ENCODE measurements around the gene ACIN1. TPM values are rescaled to one million over a fixed set of nuclear protein-coding genes. Genes with fewer than 3 reads are reported as not detected.

Gene ACIN1
- total and polyA plus RNA-seq, 2 of the 13 experiments (the other 11 are each of a cell fraction or from before 2014, with no cell fraction given): 165 to 183 TPM

DNA sequence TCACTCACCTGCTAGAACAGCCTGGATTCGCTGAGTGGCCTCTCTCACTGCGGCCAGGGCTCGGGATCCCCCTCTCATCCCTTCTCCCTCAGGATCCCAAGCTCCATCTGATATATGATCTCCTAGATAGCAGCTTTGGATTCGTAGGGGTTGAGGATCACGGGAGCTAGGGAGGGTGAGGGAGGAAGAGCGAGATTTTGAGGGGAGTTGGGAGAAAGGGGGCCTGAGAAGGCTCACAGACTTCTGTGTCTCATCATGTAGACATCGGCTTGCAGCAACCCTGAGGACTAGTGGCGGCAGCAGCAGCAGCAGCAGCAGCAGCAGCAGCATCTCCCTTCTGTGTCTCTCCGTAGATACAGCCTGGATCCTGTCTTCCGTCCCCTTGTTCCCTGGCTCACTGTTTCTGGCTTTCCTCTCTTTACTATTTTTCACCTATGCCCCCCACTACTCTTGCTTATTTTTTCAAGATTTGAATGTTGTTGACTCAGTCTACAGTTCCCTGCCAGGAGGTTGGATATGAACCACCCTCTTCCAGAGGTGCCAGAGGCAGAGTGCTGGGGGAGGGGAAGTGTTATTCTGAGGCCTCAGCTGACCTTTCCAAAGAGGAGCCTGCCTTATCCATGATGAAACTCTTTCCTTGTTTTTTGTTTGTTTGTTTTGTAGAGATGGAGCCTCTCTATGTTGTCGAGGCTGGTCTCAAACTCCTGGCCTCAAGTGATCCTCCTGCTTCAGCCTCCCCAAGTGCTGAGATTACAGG lies 9.8 kb upstream of the ACIN1 start, which contains the start of gene CIROP (continued):
- TF ChIP-seq, protein P1, sequence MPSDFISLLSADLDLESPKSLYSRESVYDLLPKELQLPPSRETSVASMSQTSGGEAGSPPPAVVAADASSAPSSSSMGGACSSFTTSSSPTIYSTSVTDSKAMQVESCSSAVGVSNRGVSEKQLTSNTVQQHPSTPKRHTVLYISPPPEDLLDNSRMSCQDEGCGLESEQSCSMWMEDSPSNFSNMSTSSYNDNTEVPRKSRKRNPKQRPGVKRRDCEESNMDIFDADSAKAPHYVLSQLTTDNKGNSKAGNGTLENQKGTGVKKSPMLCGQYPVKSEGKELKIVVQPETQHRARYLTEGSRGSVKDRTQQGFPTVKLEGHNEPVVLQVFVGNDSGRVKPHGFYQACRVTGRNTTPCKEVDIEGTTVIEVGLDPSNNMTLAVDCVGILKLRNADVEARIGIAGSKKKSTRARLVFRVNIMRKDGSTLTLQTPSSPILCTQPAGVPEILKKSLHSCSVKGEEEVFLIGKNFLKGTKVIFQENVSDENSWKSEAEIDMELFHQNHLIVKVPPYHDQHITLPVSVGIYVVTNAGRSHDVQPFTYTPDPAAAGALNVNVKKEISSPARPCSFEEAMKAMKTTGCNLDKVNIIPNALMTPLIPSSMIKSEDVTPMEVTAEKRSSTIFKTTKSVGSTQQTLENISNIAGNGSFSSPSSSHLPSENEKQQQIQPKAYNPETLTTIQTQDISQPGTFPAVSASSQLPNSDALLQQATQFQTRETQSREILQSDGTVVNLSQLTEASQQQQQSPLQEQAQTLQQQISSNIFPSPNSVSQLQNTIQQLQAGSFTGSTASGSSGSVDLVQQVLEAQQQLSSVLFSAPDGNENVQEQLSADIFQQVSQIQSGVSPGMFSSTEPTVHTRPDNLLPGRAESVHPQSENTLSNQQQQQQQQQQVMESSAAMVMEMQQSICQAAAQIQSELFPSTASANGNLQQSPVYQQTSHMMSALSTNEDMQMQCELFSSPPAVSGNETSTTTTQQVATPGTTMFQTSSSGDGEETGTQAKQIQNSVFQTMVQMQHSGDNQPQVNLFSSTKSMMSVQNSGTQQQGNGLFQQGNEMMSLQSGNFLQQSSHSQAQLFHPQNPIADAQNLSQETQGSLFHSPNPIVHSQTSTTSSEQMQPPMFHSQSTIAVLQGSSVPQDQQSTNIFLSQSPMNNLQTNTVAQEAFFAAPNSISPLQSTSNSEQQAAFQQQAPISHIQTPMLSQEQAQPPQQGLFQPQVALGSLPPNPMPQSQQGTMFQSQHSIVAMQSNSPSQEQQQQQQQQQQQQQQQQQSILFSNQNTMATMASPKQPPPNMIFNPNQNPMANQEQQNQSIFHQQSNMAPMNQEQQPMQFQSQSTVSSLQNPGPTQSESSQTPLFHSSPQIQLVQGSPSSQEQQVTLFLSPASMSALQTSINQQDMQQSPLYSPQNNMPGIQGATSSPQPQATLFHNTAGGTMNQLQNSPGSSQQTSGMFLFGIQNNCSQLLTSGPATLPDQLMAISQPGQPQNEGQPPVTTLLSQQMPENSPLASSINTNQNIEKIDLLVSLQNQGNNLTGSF (CRISPR knock-in tag; IDR thresholded peaks at IDR 0.05): no peak
- no peak for TF ChIP-seq ZSCAN22 (CRISPR knock-in tag; IDR thresholded peaks at IDR 0.05)
- no peak for TF ChIP-seq CBX1 (IDR thresholded peaks at IDR 0.05; ENCODE audit: low read depth)
- no peak for TF ChIP-seq XBP1 (CRISPR knock-in tag; IDR thresholded peaks at IDR 0.05)
- TF ChIP-seq NR2F6 (IDR thresholded peaks at IDR 0.05): no peak
- peak; percentile 26; the same call in 1 of the 2 replicates for TF ChIP-seq NR2F6 (CRISPR knock-in tag; IDR thresholded peaks at IDR 0.05)
- TF ChIP-seq ZNF281 (CRISPR knock-in tag; IDR thresholded peaks at IDR 0.05; ENCODE audit: borderline replicate concordance): peak; percentile 38; the same call in 1 of the 2 replicates
- TF ChIP-seq FOXP1 (IDR thresholded peaks at IDR 0.05): no peak; the same call in 1 of the 2 replicates
- peak; percentile 33; the same call in 1 of the 2 replicates for TF ChIP-seq FOXP1 (CRISPR knock-in tag; IDR thresholded peaks at IDR 0.05)
- TF ChIP-seq ZNF557 (CRISPR knock-in tag; IDR thresholded peaks at IDR 0.05): 0 out of 2 replicates have a peak, but pooled peaks have one; percentile 40
- TF ChIP-seq RXRA (CRISPR knock-in tag; IDR thresholded peaks at IDR 0.05): peak; percentile 45
- no peak for TF ChIP-seq DRAP1 (CRISPR knock-in tag; IDR thresholded peaks at IDR 0.05)
- TF ChIP-seq FOXP4 (CRISPR knock-in tag; IDR thresholded peaks at IDR 0.05): peak; percentile 34
- no peak for TF ChIP-seq PRMT3 (CRISPR knock-in tag; IDR thresholded peaks at IDR 0.05; ENCODE audit: borderline replicate concordance, low read depth)
- no peak for TF ChIP-seq TARDBP (CRISPR knock-in tag; IDR thresholded peaks at IDR 0.05)
- TF ChIP-seq ZNF280B (CRISPR knock-in tag; IDR thresholded peaks at IDR 0.05; ENCODE audit: borderline replicate concordance): 0 out of 2 replicates have a peak, but pooled peaks have one; percentile 56
- no peak for TF ChIP-seq ZNF580 (CRISPR knock-in tag; IDR thresholded peaks at IDR 0.05; ENCODE audit: borderline replicate concordance, low read depth)
- TF ChIP-seq ARID2 (CRISPR knock-in tag; IDR thresholded peaks at IDR 0.05; ENCODE audit: borderline replicate concordance): no peak

Measured in HepG2 (cell line).